ENCODE results near the gene ZBTB45.

Gene ZBTB45

DNA sequence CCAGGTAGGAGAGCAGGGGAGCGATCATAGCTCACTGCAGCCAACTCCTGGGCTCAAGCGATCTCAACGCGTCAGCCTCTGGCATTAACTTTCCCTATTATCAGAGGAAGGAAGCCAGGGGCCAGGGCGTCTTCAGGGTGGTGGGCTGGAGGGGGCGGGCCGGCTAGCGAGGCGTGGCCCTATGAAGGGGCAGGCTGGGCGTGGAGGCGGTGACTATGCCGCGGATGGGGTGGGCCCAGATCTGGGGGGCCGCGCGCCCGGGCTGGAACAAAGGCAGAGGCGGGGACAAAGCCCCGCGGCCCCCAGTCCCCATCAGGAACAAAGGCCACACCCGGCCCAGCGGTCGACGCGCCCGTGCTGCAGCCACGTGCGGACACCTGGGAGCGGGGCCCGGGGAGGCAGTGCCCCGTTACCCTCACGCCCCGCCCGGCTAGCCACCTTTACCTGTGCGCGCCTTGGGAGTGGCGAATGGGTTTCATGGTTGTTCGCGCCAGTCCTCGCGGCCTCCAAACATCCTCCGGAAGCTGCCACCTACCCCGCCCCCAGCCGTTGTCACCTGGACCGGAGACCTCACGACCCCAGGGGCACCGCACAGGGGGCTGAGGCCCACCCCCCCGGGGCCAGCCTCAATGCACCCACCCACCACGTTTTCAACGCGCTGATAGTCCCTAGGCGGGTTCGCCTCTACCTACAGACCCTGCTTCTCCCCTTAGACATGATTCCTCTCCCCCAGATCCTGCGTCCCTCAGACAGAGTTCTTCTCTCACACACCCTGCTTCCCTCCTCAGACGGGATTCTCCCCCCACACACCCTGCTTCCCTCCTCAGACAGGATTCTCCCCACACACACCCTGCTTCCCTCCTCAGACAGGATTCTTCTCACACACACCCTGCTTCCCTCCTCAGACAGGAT is 18.9 kb upstream of the ZBTB45 start:
- no peak for DNase-seq

DNA sequence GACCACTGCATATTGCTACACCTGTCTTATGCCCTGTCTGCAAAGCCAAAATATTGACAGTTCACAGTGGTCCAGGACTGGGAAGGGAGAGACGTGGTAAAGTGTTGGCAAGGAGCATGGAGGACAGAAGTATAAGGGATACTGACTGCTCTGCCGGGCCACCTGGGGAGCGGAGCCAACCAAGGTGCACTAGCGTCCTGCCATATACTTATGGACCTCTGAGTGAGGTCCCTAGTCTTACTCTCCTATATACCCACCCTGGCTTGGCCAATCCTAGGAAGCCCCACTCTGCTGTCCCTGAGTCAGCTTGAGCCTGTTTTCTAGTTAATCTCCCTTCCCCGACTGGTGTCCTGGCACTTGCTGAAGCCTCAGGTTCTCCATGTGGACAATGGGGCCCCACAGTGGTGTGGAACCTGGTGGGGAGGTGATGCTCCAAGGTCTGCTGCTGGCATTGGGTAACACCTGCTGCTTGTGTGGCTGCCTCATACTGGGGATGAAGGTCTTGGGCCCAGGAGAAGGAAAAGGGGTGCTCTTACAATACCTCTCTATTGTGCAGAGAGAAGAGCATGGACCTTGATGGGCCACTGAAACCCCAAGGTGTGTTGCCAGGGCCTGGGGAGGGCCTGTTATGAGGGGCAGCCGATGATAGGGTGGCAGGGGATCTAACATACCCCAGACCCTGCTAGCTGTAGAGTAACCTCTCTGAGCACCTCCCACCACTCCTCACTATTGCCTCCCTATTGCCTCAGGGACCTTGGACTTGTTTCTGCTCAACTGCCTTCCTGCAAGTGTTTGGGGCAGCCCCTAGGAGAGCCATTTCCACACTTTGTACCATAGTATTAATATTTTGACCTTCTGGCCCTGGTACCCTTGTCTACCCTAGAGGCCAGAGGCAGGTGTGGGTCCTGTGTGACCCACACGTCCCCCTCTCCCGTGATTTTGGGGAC is 17.5 kb upstream of the ZBTB45 start:
- no peak for DNase-seq

DNA sequence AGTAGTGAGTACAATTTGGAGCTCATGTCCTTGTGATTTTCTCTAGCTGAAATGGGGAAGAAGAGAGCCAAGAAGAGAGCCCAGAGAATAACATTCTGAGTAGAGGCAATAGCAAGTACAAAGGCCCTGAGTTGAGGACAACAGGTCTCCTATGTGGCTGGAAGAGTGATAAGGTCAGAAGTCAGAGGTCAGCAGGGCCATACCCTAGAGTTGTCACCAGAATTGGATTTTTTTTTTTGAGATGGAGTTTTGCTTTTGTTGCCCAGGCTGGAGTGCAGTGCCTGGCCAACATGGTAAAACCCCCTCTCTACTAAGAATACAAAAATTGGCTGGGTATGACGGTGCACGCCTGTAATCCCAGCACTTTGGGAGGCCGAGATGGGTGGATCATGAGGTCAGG is 16.2 kb upstream of the ZBTB45 start:
- no peak for DNase-seq

DNA sequence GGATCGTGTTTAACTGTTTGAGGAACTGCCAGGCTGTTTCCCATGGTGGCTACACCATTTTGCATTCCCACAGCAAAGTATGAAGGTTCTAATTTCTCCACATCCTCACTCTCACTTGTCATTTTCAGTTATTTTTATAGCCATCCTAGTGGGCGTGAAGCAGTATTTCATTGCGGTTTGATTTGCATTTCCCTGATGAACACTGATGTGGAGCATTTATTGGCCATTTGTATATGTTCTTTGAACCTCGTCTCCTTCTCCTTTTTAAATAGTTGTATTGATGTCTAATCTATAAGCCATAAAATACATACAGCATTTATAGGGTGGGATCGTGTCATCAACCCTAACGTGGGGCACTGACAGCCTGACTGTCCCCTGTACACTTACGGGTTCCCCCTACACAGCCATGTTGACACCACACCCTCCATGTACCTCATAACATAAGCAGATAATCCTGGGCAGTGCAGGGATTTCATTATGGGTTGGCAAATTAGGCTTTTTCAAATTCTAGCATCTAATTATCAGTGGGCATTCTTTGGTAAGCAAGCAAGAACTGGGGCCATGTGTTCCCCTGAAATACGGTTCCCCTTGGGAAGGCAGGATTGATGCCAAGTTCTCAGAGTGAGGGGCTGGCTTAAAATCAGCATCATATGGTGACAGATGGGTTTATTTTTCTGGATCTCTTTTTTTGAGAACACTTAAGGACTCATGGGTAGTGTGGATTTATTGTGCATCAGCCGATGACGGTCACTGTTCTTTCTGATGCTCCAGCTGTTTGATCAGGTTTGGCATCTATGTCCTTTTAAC is 11.6 kb upstream of the ZBTB45 start:
- DNase-seq, result no peak

DNA sequence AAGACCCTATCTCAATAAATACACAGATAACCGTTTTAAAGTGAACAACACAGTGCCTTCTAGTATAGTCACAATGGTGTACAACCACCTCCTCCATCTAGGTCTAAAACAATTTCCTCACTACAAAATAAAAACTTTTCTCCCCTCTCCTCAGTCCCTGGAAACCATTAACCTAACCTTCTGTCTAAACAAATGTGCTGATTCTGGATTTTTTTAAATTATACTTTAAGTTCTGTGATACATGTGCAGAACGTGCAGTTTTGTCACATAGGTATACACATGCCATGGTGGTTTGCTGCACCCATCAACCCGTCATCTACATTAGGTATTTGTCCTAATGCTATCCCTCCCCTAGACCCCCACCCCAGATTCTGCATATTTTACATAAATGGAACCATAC is 9.8 kb upstream of the ZBTB45 start:
- no peak for DNase-seq

DNA sequence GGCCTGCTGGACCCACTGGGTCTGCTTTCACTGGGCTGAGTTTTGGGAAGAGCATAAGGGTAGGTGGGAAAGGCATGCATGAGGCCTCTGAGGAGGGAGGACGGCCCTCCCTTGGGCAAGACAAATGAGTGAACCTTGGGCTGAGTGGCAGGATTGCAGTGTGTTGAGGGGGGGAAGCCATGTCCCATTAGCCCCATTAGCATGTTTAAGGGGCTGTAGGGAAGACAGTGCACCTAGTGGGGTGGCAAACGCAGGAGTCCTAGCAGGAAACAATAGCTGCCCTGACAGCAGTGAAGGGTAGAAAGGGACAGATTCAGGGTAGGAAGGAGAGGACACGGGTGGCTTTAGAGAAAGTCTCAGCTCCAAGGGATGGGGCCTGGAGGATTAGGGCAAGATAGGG is 3.1 kb upstream of the ZBTB45 start:
- no peak for DNase-seq

DNA sequence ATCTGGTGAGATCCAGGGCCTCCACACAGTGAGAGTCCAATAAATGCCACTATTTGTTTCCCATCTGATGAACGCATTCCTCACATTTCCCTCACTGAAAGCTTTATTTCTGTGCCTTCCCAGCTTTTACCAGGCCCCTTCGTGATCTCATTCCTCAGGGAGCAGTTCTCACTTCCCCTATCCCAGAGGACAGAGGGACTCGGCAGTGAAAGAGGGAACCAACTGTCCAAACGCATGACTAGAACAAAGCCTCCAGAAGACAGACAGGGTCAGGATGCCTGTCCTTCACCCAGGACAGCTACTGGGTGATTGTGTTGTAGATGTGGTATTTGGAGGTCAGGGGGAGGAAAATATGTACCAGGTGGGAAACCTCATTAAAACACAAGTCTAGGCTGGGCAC is 2.0 kb upstream of the ZBTB45 start:
- no peak for DNase-seq

DNA sequence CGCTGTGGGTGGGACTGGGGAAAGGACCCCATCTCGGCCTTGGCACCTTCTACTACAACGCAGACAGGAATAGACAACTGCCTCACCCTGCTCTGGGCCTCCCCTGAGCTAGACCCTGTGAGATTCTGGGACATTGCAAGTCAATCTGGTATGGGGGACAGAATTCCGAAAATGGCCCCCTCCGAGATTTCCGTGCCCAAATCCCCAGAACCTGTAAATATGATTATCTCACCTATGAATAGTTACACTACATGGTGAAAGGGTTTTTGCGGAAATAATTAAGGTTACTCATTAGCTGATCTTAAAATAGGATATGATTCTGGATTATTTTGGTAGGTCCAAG is 618 bp upstream of the ZBTB45 start:
- DNase-seq, result no peak

DNA sequence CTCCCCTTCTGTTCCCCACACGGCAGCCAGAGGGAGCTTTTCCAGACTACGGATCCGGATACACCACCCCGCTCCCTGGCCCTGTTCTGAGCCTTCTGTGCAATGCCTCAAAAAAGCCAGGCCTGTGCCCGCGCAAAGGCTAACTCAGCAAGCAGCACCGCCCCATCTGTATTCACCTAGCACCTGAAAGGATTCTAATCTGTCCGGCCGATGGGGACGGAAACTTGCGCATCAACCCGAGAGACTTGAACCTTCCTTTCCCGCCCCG is 589 bp downstream of the ZBTB45 start:
- DNase-seq, result peak; percentile 60

DNA sequence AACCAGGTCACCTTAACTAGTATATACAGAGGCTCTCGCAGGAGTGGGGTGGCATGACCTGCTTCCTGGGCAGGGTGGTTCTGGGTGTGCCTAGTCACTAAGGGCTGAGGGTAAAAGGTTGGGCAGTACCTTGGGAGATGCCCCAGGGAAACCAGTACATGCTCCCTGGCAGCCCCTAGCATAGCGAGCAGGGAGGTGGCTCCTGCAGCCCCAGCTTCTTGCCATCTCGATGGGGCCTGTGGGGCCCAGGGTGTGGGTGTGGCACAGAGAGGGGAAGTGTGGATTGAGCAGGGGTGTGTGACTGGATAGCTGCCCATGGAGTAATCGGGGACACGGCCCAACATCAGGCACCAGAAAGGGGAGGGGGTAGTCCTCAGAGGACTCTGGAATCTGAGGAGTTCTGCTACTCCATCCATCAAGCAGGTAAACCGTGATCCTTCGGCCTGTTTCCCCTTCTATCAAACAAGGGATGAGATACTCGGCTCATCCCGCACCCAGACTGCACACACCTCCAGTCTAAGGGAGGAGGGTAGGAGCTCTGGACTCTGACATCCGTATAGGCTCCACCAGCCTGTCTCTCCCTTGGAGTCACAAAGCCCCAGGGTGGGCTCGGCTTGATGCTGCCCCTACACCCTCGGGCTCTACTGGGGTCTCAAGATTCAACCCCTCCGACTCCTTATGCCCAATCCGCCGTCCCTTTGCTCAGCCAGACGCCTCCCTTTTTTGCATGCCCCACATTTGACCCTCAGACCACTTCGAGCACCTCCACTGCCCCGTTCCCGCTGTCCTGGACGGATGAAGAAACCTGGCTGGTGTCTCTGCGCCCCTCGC is 1.1 kb downstream of the ZBTB45 start:
- no peak for DNase-seq

DNA sequence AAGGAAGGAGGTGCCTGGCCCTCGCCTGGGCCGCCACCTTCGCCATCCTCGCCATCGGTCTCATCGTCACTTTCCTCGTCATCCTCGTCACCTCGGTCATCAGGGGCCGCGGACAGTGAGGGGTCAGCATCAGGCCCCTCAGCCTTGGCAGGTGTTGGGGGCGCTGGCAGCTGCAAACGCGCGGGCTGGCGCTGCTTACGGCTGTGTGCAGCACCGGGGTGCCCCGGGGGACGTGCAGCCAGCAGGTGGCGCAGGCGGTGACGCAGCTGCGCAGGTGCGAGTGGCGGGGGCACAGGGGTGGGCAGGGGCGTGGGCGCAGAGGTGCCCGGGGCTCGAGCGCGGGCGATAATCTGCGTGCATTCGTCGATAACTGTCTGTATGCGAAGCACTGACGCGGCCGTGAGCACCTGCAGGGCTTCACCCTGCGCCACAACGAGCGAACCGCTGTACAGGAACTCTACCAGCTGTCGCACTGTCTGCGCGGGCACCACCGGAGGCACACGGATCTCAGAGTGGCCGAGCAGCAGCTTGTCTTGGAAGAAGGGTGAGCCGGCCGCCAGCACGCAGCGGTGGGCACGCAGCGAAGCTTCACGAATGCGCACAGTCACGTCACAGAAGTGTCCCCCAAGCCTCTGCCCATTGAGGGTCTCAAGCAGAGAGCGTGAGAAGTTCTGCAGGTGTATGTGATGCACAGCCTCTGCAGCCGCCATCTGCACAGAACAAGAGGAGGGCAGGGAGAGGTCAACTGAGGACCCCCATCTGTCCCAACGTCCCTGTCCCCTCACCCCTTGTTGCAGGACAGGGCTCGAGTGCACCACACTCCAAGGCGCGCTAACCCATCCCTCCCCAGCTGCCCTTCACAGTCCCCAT is 2.4 kb downstream of the ZBTB45 start:
- DNase-seq, result no peak

DNA sequence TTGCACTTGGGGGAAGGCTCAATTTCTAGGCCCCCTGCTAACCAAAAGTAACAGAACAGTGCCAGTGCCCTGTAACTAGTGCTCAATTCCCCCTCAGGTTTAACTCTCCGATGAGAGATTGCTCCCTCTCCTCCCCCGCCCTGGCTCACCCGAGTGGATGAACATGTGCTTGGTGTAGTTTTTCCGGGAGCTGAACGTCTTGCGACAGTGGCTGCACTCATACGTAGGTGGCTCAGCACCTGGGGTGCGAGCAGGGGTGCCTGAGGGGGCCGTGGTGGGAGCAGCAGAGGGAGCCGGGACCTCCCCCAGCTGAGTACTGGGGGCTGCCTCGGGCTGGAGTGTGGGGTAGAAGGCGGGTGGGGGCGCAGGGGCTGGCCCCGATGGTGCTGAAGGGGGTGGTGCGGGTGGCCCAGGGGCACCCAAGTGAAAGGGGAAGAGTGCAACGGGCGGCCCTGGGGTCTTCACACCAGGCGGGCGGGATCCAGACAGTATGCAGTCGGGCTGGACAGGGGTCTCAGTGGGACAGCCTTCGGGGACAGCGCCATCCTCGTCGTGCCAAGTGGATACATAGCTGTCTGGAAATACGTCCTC is 3.3 kb downstream of the ZBTB45 start:
- no peak for DNase-seq

DNA sequence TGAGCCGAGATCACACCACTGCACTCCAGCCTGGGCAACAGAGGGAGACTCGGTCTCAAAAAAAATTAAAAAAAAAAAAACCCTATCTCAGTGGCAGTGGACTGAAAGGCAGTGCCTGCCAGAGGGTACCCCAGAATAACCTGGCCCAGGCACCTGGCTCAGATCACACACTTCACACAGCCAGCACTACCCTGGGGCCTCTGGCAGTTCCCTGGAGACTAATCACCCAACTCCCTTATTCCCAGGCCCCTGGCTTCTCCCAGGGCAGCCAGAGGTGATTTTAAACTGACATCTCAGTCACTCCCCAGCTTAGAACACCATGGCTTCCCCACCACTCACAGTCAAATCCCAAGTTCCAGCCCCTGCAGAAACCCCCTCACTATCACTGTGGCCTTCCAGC is 4.4 kb downstream of the ZBTB45 start:
- no peak for DNase-seq

DNA sequence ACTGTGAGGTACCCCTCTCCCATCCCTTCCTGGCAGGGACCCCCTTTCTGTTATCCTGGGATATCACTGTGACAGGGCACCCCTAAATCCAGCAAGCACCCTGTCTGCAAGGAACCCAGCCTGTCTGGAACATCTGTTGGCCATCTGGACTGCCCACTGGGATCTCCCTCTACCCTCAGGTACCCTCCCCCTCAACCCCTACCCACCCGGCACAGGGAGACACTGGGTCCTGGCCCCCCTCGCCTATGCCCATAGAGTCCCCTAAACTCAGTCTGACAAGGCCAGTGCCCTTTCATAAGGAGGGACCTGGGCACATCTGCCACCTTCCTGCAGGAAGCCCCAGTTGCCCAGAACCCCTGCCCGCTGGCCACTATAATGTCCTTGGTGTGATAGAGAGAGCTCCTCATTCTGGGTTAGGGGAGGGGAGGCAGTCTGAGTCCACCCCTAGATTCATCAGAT is 5.0 kb downstream of the ZBTB45 start:
- DNase-seq, result no peak

DNA sequence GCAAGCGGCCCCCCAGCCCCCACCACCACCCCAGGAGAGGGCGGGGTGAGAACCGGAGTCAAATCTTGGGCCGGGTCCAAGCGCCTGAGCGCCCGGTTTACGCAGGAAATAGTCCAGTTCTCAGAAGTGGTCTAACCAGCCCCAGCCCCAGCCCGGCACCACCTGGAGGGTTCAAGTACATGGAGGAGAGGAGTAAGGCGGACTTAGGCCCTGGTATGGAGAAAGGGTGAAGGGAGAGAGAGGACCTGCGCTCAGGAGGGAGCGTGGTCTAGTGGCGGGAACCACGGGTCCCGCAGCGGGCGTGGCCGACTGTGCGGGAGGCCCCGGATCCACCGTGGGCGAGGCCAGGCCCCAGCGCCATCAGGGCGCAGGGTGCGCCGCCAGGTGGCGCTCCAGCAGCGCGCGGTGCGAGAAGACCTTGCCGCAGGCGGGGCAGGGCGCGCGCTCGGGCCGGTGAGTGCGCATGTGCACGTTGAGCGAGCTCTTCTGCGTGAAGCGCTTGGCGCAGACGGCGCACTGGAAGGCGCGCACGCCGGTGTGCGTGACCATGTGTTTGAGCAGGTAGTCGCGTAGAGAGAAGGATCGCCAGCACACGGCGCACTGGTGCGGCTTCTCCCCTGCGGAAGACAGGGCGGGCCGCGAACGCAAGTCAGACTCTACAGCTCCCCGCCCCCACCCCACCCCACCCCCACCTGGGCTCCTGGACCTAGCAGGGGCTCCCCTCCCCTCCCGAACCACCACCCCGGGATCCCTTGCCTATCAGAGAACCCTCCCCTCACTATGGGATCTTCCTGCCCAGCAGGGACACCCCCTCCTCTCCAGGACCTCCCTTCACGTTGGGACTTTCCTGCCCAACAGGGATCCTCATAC is 5.7 kb downstream of the ZBTB45 start:
- peak; percentile 71 for DNase-seq

DNA sequence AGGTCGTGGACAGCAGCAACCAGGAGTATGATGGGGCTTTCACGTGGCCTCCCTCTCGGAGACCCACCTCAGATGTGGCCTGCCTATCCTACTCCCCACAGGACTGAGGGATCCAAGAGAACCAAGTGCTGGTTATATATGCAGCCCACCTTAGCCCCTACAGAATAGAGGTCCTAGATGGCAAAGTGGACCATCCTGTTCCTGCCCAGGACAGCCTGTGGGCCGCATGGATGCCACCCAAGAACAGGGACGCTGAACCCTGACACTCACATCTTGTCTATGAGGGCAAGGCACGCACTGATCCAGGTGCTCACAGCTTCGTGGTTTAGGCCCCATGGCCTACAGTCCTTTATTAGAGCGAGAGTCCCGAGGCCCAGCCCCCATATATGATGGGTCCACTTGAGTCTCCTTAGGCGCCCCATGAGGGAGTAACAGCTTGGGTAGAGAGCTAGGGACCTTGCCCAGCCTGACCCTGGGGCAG is 6.4 kb downstream of the ZBTB45 start:
- DNase-seq, result no peak

DNA sequence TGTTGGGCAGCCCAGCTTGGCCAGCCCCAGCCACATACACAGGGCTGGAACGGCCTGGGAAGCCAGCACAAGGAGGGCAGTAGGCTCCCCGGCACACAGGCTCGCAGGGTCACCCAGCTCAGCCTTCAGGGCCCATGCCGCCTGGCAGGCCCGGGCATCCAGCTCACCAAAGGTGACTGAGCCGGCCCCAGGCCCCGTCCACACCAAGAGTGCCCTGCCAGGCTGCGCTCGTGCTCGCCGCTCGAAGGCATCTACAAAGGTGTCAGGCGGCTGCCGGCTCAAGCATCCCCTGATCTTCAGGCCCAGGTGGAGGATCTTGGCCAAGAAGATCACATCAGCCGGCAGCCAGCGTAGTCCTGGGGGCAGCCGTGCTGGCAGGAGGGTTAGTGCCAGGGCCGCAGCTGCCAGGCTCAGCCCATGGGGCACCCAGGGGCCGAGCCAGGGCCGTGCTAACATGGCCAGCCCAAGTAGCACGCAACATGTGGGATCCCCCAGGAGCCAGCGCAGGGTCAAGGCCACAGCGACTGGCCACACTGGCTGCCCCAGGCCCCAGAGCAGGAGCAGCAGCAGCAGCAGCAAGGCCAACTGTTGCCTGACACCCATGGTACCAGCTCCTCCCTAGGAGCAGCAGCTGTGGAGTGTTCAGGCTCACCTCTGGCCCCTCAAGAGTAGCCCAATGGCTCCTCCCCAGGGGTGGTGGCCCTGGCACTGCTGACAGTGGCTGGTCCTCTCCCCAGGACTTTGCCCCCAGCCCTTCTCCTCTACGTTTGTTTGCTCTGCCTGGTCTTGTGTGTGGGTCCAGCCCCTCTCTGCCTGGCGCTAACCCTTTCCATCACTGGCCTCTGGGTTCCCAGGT is 8.0 kb downstream of the ZBTB45 start, which contains the start of gene SLC27A5:
SLC27A5 (minus strand) TSS at position 640 of the 856 bp plus-strand sequence; CDS start at position 603, 37 bp downstream.
- no peak for DNase-seq

DNA sequence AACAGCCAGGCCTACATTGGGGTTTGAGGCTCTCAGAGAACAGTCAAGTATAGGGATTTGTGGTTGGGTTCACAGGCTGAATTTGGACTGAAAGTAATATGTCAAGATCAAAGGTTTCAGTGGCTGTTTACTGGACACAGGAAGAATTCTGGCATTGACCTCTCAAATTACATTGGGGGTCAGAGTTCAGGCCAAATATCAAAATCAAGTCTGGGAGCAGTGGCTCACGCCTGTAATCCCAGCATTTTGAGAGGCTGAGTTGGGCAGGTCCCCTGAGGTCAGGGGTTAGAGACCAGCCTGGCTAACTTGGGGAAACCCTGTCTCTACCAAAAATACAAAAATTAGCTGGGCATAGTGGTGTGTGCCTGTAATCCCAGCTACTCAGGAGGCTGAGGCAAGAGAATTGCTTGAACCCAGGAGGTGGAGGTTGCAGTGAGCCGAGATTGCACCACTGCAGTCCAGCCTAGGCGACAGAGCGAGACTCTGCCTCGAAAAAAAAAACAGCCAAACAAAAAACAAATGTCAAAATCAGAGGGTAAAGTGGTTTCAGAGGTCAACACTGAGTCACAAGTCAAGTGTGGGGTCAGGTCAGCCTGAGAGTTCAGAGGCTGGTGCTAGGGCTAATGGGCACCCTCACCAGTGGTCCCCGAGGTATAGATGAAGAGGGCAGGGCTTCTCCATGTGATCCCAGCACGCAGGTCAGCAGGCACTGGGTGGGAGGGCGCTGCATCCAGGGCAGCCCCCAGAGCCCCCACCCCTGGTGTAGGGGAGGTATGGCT is 9.3 kb downstream of the ZBTB45 start:
- no peak for DNase-seq
